ENCODE results near the gene ACSF3. TPM values are rescaled to one million over a fixed set of nuclear protein-coding genes. Genes with fewer than 3 reads are reported as not detected.

The ACSF3 gene
- total RNA-seq, 6 donors from 2014 or later, result 30.2 to 97.4 (median 35.3) TPM

DNA sequence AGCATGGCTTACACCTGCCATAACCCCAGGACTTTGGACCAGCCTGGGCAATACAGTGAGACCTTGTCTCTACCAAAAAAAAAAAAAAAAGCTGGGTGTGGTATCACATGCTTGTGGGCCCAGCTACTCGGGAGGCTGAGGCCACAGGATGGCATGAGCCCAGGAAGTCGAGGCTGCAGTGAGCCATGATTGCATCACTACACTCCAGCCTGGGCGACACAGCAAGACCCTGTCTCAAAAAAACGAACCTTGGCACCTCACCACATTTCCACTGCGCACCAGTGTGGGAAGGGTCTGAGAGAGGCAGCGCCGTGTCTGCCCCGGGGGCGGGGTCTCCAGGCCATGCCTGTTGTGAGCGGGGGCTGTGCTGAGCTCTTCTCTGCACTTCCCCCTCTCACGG lies 6.3 kb downstream of the ACSF3 start:
- WGBS, 2 donors, result 55 to 59% methylated on average over 10 to 11 of the region's 11 CpGs
- TF ChIP-seq, protein P1, sequence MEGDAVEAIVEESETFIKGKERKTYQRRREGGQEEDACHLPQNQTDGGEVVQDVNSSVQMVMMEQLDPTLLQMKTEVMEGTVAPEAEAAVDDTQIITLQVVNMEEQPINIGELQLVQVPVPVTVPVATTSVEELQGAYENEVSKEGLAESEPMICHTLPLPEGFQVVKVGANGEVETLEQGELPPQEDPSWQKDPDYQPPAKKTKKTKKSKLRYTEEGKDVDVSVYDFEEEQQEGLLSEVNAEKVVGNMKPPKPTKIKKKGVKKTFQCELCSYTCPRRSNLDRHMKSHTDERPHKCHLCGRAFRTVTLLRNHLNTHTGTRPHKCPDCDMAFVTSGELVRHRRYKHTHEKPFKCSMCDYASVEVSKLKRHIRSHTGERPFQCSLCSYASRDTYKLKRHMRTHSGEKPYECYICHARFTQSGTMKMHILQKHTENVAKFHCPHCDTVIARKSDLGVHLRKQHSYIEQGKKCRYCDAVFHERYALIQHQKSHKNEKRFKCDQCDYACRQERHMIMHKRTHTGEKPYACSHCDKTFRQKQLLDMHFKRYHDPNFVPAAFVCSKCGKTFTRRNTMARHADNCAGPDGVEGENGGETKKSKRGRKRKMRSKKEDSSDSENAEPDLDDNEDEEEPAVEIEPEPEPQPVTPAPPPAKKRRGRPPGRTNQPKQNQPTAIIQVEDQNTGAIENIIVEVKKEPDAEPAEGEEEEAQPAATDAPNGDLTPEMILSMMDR (IDR thresholded peaks at IDR 0.05), result no peak
- no peak for TF ChIP-seq EP300 (IDR thresholded peaks at IDR 0.05)
- no peak for TF ChIP-seq POLR2AphosphoS5 (IDR thresholded peaks at IDR 0.05)
- no peak for TF ChIP-seq POLR2A (IDR thresholded peaks at IDR 0.05)
- Histone ChIP-seq H3K27me3 (no peaks in the 10 kb centered on the region), H3K4me3 (no peak overlapping the region), H3K4me1 (peaks cover 16 to 46% (median 29%) of the 10 kb centered on the region in 4 donors), H3K27ac (no peak overlapping the region), H3K36me3 (peaks cover 24 to 55% (median 43%) of the 10 kb centered on the region in 4 donors), H3K9me3 (no peaks in the 10 kb centered on the region)
- peak; percentile 41 to 55 for DNase-seq
- ATAC-seq (ENCODE audit: low FRiP score in 2 of 2), result no peak

DNA sequence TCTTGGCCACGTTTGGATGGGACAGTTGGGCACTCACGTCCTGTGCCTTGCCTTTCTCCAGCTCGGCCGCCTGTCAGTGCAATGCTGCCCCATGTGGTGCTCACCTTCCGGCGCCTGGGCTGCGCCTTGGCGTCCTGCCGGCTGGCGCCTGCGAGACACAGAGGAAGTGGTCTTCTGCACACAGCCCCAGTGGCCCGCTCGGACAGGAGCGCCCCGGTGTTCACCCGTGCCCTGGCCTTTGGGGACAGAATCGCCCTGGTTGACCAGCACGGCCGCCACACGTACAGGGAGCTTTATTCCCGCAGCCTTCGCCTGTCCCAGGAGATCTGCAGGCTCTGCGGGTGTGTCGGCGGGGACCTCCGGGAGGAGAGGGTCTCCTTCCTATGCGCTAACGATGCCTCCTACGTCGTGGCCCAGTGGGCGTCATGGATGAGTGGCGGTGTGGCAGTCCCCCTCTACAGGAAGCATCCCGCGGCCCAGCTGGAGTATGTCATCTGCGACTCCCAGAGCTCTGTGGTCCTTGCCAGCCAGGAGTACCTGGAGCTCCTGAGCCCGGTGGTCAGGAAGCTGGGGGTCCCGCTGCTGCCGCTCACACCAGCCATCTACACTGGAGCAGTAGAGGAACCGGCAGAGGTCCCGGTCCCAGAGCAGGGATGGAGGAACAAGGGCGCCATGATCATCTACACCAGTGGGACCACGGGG lies 7.1 kb downstream of the ACSF3 start:
- Histone ChIP-seq H3K27ac (no peak overlapping the region), H3K27me3 (no peaks in the 10 kb centered on the region), H3K36me3 (peaks cover 24 to 64% (median 49%) of the 10 kb centered on the region in 4 donors), H3K4me1 (peaks cover 7 to 38% (median 21%) of the 10 kb centered on the region in 4 donors), H3K9me3 (no peaks in the 10 kb centered on the region), H3K4me3 (no peak overlapping the region)
- peak in 1 of 2 donors; percentile 76 for DNase-seq
- no peak for TF ChIP-seq POLR2A (IDR thresholded peaks at IDR 0.05)
- TF ChIP-seq, protein P1 (IDR thresholded peaks at IDR 0.05), result no peak
- no peak for TF ChIP-seq EP300 (IDR thresholded peaks at IDR 0.05)
- TF ChIP-seq POLR2AphosphoS5 (IDR thresholded peaks at IDR 0.05), result no peak
- no peak for ATAC-seq (ENCODE audit: low FRiP score in 2 of 2)
- WGBS, 2 donors, result 96 to 100% methylated on average over 8 to 38 of the region's 42 CpGs

DNA sequence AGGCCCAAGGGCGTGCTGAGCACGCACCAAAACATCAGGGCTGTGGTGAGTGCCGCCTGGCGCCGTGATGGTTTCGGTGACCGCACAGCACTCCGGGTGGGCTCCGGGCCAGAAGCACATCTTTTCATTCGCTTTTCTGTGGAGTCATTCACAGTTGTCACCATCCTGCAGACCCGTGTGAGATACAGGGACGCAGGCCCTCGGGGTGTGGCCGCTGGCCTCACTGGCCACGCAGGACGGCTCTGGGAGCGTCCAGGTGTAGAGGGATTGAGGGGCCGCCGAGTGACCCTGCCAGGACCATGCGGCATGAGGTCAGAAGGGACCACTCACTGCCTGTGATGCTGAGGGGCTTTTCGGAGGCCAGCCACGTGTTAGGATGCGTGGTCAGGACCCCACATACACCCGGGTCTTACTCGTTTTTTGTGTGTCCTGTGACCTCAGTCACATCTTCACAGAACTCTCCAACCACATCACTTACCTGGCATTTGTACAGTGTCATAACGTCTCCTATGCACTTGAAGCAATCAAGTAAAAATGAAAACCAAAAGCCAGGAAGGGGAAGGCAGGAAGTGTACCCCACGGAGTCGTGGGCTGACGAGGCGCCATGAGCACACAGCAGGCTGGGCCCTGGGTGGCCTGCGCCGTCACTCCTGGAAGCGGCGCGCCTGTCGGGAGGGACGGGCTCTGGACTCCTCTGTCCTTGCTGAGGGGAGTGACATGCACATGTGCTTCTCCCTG lies 7.8 kb downstream of the ACSF3 start:
- H3K36me3 ChIP-seq, result peaks cover 24 to 70% (median 52%) of the 10 kb centered on the region in 4 donors

DNA sequence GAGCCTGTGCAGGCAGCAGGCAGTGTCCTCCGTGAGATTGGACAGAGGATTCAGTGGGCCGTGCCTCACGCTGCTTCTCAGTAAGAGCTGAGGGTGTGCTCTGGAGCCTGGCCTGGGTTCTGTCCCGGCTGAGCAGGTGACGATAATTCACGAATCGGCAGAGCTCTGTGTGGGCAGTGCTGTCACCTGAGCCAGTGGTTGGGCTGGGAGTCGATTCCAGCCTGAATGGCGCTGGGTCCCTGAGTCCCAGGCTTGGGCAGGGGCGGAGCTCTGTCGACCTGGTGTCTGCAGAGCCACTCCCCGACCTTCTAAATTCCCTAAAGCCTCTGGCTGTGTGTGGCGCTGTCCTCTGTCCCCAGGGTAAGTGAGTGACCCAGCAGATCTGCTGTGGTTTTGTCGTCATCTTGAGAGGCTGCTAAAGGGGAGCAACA lies 8.4 kb downstream of the ACSF3 start:
- Histone ChIP-seq H3K27ac (no peak overlapping the region), H3K4me1 (peaks cover 3 to 27% (median 14%) of the 10 kb centered on the region in 4 donors), H3K27me3 (no peaks in the 10 kb centered on the region), H3K4me3 (no peak overlapping the region), H3K36me3 (peaks cover 24 to 76% (median 55%) of the 10 kb centered on the region in 4 donors), H3K9me3 (no peaks in the 10 kb centered on the region)
- TF ChIP-seq, protein P1 (IDR thresholded peaks at IDR 0.05), result no peak
- no peak for TF ChIP-seq POLR2AphosphoS5 (IDR thresholded peaks at IDR 0.05)
- no peak for TF ChIP-seq EP300 (IDR thresholded peaks at IDR 0.05)
- TF ChIP-seq POLR2A (IDR thresholded peaks at IDR 0.05), result no peak
- ATAC-seq (ENCODE audit: low FRiP score in 2 of 2) (no peak), DNase-seq (peak in 1 of 2 donors; percentile 42)
- WGBS, 2 donors, result 56 to 78% methylated on average over 2 to 14 of the region's 14 CpGs

More for the DNA sequence above, 7.8 kb downstream of the ACSF3 start:
- ATAC-seq (ENCODE audit: low FRiP score in 2 of 2) (no peak), DNase-seq (peak in 1 of 2 donors; percentile 69)
- TF ChIP-seq POLR2A (IDR thresholded peaks at IDR 0.05) (no peak), EP300 (IDR thresholded peaks at IDR 0.05) (no peak), POLR2AphosphoS5 (IDR thresholded peaks at IDR 0.05) (no peak)
- TF ChIP-seq, protein P1 (IDR thresholded peaks at IDR 0.05), result no peak
- WGBS, 2 donors, result 87 to 88% methylated on average over 34 to 37 of the region's 37 CpGs
- no peaks in the 10 kb centered on the region for H3K9me3 ChIP-seq
- H3K27ac ChIP-seq, result no peak overlapping the region
- H3K4me3 ChIP-seq, result no peak overlapping the region
- peaks cover 3 to 32% (median 17%) of the 10 kb centered on the region in 4 donors for H3K4me1 ChIP-seq
- no peaks in the 10 kb centered on the region for H3K27me3 ChIP-seq

All from upper lobe of left lung (tissue), 6 donors.